GM12874 (cell line): ENCODE data around the gene RTEL1.

ENCODE experiments used
- CTCF ChIP-seq: IDR thresholded peaks from 2 replicates; pipeline ENCODE4 v1.5.1; 2011; ENCODE audit warnings: low read depth, mild to moderate bottlenecking, control low read depth, low read length, moderate library complexity; ENCODE audit not compliant: insufficient read depth

RTEL1 gene

GRCh38 chr20:63734111-63734945 is 76.2 kb downstream of the RTEL1 start:
- no peak for TF ChIP-seq CTCF

GRCh38 chr20:63734946-63735858 is 77.1 kb downstream of the RTEL1 start:
- TF ChIP-seq CTCF = no peak

GRCh38 chr20:63735859-63736718 is 78.0 kb downstream of the RTEL1 start, which contains the start of gene LIME1:
Gene LIME1 (plus strand): TSS chr20:63736664. CDS start chr20:63737550, 886 bp downstream.
- no peak for TF ChIP-seq CTCF

- TF ChIP-seq CTCF = peak; percentile 12; the same call in 1 of the 2 replicates
Measured at GRCh38 chr20:63736893-63737694, 79.0 kb downstream of the RTEL1 start.

- TF ChIP-seq CTCF = no peak
Measured at GRCh38 chr20:63737695-63737944, 79.5 kb downstream of the RTEL1 start.

GRCh38 chr20:63737945-63738686 is 80.0 kb downstream of the RTEL1 start:
- no peak for TF ChIP-seq CTCF
